Activated naive CD8-positive, alpha-beta T cell (primary cell): ENCODE data around the gene DPF3.

ENCODE experiments used
- H3K27ac Mint-ChIP-seq: one replicate; pipeline ENCODE4 v1.8.0; 2021; ENCODE audit warnings: mixed read lengths
- H3K27me3 Mint-ChIP-seq: one replicate; pipeline ENCODE4 v1.8.0; 2021; ENCODE audit warnings: mixed read lengths
- H3K36me3 Mint-ChIP-seq: one replicate; pipeline ENCODE4 v1.8.0; 2021; ENCODE audit warnings: mixed read lengths
- H3K4me1 Mint-ChIP-seq: one replicate; pipeline ENCODE4 v1.8.0; 2021; ENCODE audit warnings: low read depth, mixed read lengths
- H3K4me3 Mint-ChIP-seq: one replicate; pipeline ENCODE4 v1.8.0; 2021; ENCODE audit warnings: mild to moderate bottlenecking, mixed read lengths
- H3K9me3 Mint-ChIP-seq: one replicate; pipeline ENCODE4 v1.8.0; 2021; ENCODE audit warnings: low read depth, mixed read lengths

Gene DPF3

DNA sequence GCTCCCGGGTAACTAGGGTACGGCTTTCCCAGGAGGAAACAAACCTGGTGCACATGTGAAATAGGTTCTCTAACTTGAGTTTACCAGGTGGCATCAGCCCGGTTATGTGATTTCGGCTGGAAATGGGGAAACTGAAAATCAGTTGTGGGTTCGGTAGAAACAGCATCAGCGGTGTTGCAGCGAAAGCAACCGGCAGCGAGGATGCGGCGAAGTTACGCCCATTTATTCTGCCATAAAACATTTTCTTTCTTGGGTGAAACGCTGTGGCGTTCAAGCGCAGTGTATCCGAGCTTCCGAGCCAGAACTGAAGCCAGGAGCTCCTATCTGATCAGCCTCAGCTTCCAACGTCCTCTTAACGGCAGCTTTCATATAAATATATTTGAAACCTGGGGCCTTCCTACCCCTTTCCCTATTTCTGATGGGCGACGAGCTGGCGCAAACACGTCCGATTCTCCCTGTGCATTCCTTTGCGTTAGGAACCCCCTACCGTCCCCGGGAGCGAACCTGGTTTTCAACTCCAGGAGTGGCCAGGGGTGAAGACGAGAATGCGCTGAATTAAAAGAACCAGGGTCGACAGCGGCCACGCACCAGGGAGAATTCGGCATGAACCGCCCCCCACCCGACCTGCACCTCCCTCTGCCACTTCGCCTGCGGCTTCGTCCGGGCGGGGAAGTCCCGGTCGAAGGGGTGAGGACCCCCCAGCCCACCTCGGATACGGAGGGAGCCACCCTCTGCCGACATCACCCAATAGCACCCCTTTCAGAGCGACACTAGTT lies 1.6 kb downstream of the DPF3 start:
- Mint-ChIP-seq H3K36me3 (no peaks in the 10 kb centered on the region), H3K4me1 (peaks cover 32% of the 10 kb centered on the region), H3K27me3 (peaks cover 20% of the 10 kb centered on the region), H3K4me3 (peak overlapping the region; percentile 88), H3K27ac (peak overlapping the region; percentile 55), H3K9me3 (no peaks in the 10 kb centered on the region)

DNA sequence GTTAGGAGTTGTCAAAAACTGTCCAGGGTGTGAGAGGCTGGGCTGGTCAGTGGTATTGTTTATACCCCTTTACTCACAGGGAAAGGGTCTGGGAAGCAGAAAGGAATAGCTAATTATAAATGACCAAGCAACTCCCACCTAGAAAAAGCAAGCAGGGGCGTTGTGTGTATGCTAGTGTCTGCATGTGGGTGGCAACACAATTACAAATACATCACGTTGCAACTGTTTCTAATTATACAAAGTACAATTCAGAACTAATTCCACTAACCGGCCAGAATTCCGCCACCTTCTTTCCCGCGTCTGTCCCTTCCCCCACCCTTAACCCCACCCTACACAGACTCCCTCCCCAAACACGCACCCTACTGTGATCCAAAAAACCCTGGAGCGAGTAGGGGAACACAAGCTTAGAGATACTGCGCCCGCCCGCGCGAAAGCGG lies 2.2 kb downstream of the DPF3 start:
- no peak overlapping the region for H3K27ac Mint-ChIP-seq
- H3K4me3 Mint-ChIP-seq = peak overlapping the region; percentile 88
- H3K27me3 Mint-ChIP-seq = peaks cover 19% of the 10 kb centered on the region
- no peaks in the 10 kb centered on the region for H3K36me3 Mint-ChIP-seq
- no peaks in the 10 kb centered on the region for H3K9me3 Mint-ChIP-seq
- H3K4me1 Mint-ChIP-seq = peaks cover 32% of the 10 kb centered on the region

DNA sequence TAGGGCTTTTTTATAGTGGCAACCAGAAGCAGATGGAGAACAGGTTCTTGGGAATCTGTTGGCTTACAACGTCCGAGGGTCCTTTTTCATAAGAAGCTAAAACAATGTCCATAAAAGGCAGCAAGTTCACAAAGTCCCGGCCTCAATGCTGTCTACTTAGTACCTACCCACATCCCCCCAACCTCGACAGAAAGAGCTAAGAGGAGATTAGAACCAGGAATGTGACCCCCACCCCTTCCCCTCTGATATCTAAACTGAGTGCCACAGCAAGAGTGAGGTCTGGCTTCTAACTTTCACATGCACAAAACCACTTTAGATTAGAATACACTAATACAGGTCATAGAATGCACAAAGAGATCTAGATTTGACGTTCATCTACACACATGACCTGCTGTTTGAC lies 4.5 kb downstream of the DPF3 start:
- peaks cover 19% of the 10 kb centered on the region for H3K4me1 Mint-ChIP-seq
- H3K4me3 Mint-ChIP-seq = no peak overlapping the region
- H3K27me3 Mint-ChIP-seq = peaks cover 14% of the 10 kb centered on the region
- H3K27ac Mint-ChIP-seq = no peak overlapping the region
- peaks cover 2% of the 10 kb centered on the region for H3K36me3 Mint-ChIP-seq
- no peaks in the 10 kb centered on the region for H3K9me3 Mint-ChIP-seq

DNA sequence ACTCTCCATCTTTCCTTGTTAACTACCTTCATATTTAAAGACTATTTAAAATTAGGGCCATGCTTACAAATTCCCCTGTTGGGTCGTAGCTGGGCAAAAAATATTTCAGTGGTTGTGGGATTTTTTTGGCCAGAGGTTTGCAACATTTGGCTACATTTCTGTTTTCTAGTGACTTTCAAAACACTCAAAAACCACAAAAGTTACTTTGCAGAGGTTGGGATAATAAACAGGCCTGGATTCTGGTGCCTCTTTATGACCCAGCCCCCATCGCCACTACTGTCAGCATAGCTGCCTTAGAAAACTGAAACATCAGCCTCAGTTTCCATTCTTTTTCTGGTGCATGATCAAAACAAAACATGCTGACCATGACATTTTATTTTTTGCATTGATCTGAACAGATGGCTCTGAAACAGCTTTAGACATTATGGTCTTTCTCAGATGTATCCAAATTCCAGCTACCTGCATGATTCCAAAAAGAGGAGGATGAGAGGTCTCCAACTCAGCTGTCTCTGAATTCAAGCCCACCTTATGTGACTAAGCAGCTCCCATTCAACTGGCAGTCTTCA lies 5.2 kb downstream of the DPF3 start:
- Mint-ChIP-seq H3K27me3 (peaks cover 13% of the 10 kb centered on the region), H3K4me1 (peaks cover 15% of the 10 kb centered on the region), H3K27ac (no peak overlapping the region), H3K9me3 (no peaks in the 10 kb centered on the region), H3K36me3 (peaks cover 2% of the 10 kb centered on the region), H3K4me3 (no peak overlapping the region)

DNA sequence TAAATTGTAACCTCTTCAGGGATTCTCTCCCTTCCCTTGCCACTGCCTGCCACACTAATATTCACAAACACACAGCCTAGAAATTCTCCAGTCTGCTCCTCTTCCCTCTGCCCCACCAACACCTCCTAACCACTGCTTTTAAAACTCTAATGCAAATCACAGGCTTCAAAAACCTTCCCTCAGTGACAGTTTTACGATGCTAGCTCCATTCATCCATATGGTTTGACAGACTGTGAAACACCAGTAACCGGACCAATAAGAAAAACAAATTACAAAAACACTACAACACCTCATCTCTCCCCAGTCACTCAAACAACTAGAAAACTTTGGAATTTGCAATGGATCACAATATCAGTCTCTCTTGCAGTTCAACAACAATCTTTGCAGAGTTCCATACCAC lies 5.7 kb downstream of the DPF3 start:
- H3K27ac Mint-ChIP-seq = no peak overlapping the region
- H3K4me3 Mint-ChIP-seq = no peak overlapping the region
- H3K9me3 Mint-ChIP-seq = no peaks in the 10 kb centered on the region
- peaks cover 14% of the 10 kb centered on the region for H3K4me1 Mint-ChIP-seq
- peaks cover 13% of the 10 kb centered on the region for H3K27me3 Mint-ChIP-seq
- peaks cover 2% of the 10 kb centered on the region for H3K36me3 Mint-ChIP-seq

DNA sequence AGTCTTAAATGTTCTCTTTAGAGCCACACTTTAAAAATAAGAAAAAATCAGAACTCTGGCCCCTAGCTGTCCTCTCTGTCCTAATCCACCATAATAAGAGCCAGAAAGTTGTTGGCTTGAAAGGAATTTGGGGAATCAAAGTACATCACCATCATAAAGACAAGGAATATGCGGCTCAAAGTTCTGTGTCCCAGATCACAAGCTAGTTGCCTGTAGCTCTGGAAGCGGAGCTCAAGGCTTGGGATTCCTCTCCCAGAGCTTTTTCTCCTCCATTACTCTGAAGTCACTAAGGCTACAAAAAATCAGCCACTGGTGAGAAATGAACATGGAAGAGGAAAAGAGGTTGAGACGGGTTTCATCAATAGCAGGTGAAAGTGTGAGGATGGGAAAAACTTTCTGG lies 6.4 kb downstream of the DPF3 start:
- H3K27ac Mint-ChIP-seq = no peak overlapping the region
- H3K27me3 Mint-ChIP-seq = peaks cover 13% of the 10 kb centered on the region

DNA sequence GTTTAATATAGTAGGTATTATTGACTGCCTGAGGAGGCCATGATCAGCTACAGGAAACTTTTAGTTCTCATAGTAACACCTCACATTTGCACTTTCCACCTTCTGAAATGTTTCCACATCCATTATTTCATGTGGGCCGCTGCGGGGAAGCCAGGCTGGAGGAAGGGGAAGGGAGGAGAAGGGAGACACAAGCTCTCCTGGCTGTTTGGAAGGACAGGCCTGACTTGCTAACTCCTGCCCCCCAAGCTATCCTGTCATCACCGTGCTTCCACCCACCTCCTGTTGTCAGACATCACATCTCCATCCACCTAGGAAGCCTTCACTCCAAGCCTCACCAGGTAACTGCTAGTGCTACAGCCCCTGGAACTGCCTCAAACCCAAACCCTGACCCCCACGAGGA lies 9.5 kb downstream of the DPF3 start:
- H3K9me3 Mint-ChIP-seq = no peaks in the 10 kb centered on the region
- H3K27ac Mint-ChIP-seq = no peak overlapping the region
- peaks cover 4% of the 10 kb centered on the region for H3K27me3 Mint-ChIP-seq
- H3K4me3 Mint-ChIP-seq = no peak overlapping the region
- peaks cover 2% of the 10 kb centered on the region for H3K4me1 Mint-ChIP-seq
- H3K36me3 Mint-ChIP-seq = peaks cover 2% of the 10 kb centered on the region

More for the DNA sequence above, 6.4 kb downstream of the DPF3 start:
- Mint-ChIP-seq H3K9me3 (no peaks in the 10 kb centered on the region), H3K4me3 (no peak overlapping the region), H3K4me1 (peaks cover 12% of the 10 kb centered on the region), H3K36me3 (peaks cover 2% of the 10 kb centered on the region)

DNA sequence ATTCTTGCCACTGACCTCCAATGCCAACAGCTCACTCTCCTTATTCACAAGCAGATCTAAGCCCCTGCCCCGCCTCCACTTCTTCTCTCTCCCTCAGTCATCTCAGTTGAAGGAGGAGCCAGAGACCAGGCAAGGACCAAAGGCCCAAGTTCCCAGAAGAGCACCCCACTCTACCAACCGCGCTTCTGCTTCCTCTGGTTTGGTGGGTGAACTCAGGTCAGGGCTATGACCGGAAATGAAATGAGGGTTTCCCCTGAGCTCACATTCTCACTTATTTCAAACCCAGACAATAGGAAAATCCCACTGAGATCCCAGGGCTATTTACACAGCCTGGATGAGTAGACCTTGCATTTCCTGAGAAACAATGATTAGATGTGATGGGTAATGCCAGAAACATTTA lies 9.9 kb downstream of the DPF3 start:
- Mint-ChIP-seq H3K4me3 (no peak overlapping the region), H3K9me3 (no peaks in the 10 kb centered on the region), H3K27ac (no peak overlapping the region), H3K36me3 (peaks cover 2% of the 10 kb centered on the region), H3K4me1 (peaks cover 2% of the 10 kb centered on the region), H3K27me3 (peaks cover 4% of the 10 kb centered on the region)

DNA sequence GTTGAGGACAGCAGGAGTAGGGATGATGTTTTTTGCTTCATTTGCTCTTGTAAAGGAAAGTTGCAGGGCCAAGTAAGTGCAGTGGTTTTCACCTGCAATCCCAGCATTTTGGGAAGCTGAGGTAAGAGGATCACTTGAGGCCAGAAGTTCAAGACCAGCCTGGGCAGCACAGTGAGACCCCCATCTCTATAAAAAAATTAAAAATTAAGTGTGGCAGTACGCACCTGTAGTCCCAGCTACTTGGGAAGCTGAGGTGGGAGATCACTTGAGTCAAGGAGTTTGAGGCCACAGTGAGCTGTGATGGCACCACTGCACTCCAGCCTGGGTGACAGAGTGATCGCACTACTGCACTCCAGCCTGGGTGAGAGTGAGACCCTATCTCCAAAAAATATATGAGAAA lies 10.8 kb downstream of the DPF3 start:
- H3K27me3 Mint-ChIP-seq = peaks cover 3% of the 10 kb centered on the region
- H3K4me3 Mint-ChIP-seq = no peak overlapping the region
- no peak overlapping the region for H3K27ac Mint-ChIP-seq
- H3K4me1 Mint-ChIP-seq = peaks cover 2% of the 10 kb centered on the region
- no peaks in the 10 kb centered on the region for H3K9me3 Mint-ChIP-seq
- H3K36me3 Mint-ChIP-seq = peaks cover 2% of the 10 kb centered on the region

DNA sequence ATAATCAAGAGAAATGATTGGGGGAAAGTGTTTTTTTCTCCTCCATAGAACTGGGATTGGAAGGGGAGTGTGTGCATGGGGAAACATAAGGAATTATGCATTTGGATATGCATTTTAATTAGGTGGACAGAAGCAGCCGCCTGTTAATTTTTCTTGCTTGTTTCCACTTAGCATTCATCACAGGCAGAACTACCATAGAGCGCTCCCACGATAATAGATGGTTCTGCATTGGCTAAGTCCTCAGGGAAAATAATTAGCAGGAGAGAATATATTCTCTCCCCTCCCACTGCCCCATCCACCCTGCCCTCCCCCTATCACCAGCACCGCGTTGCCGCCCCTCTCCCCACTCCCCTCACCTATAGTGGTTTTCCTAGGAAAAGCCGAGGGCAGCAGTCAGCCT lies 11.4 kb downstream of the DPF3 start:
- Mint-ChIP-seq H3K36me3 (peaks cover 4% of the 10 kb centered on the region), H3K4me3 (no peak overlapping the region), H3K4me1 (peaks cover 2% of the 10 kb centered on the region), H3K27ac (no peak overlapping the region), H3K9me3 (no peaks in the 10 kb centered on the region), H3K27me3 (peaks cover 2% of the 10 kb centered on the region)

DNA sequence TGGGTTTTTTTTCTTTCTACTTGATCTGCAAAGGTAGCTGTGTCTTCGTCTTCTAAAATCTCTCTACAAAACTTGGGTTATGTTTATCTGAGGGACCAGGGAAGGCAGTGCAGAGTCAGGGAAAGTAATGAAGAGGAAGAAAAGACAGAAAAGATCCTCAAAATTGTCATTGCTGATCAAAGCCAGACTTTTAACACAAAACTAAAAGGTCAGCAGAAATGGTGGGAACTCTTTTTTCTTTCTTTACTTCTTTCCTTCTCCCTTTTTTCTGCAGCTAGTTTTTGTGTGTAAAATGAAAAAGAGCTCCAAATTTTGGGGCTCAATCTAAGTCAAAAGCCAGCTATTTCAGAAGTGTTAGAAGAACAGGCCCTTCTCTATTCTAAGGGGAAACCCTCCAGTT lies 11.9 kb downstream of the DPF3 start:
- Mint-ChIP-seq H3K9me3 (no peaks in the 10 kb centered on the region), H3K4me1 (peaks cover 2% of the 10 kb centered on the region), H3K4me3 (no peak overlapping the region), H3K27me3 (peaks cover 2% of the 10 kb centered on the region), H3K27ac (no peak overlapping the region), H3K36me3 (peaks cover 4% of the 10 kb centered on the region)

DNA sequence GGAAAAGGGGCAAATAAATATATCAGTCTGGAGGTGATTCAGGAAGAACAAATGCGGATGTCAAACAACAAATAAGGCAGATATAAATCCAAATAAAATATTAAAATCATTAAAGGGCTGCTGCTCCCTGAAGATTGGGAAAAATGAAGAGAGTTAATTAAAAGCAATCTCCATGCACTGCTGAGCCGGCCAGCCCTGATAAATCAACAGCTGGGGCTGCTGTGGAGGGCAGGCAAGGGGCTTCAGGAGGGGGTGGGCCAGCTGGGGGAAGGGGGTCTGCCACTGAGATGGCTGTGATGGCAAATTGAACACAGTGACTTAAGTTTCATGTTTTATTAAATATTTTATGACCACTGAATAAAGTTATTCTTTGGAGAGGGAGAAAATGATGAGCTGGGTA lies 12.4 kb downstream of the DPF3 start:
- H3K4me1 Mint-ChIP-seq = peaks cover 2% of the 10 kb centered on the region
- H3K27me3 Mint-ChIP-seq = peaks cover 2% of the 10 kb centered on the region
- no peak overlapping the region for H3K4me3 Mint-ChIP-seq

DNA sequence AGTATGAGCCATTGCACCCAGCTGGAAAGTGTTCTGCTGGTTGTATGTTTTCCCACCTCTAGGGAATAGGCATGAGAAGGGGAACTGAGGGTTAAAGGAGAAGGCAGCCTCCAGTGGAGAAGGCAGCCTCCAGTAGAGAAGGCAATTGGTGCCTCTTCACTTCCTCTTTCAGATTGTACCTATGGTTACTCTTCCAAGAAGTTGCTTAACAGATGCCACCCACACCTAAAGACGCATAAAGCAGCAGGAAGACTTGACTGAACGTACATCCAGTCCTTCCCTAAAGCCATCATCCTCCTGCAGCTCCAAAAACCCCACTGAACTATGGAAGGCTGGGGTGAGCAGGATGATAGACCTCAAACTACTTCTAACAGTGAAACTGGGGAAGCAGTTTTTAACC lies 13.1 kb downstream of the DPF3 start:
- Mint-ChIP-seq H3K4me3 (no peak overlapping the region), H3K27ac (no peak overlapping the region), H3K36me3 (peaks cover 4% of the 10 kb centered on the region), H3K9me3 (no peaks in the 10 kb centered on the region), H3K4me1 (peaks cover 2% of the 10 kb centered on the region), H3K27me3 (peaks cover 1% of the 10 kb centered on the region)

More for the DNA sequence above, 12.4 kb downstream of the DPF3 start:
- Mint-ChIP-seq H3K36me3 (peaks cover 4% of the 10 kb centered on the region), H3K9me3 (no peaks in the 10 kb centered on the region), H3K27ac (no peak overlapping the region)

DNA sequence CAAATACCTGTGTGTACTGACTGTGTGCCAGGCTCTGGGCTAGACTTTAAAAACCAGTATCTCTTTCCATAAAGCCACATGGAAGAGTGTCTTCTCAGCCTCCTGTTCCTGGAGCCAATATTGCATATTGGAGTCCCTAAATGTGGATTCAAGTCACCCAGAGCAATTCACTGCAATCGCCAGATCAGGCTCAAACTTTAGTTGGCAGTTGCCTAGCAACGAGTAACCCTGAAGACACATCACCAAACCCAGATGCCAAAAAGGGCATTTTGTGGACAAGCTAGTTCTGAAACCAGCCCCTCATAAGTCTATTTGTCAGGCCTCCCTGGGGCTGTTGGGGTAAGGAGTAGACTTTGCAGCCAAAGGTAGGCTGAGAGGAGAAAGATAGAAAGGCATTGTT lies 13.7 kb downstream of the DPF3 start:
- Mint-ChIP-seq H3K27ac (no peak overlapping the region), H3K9me3 (no peaks in the 10 kb centered on the region), H3K4me1 (peaks cover 2% of the 10 kb centered on the region), H3K4me3 (no peak overlapping the region), H3K27me3 (no peaks in the 10 kb centered on the region), H3K36me3 (peaks cover 2% of the 10 kb centered on the region)

DNA sequence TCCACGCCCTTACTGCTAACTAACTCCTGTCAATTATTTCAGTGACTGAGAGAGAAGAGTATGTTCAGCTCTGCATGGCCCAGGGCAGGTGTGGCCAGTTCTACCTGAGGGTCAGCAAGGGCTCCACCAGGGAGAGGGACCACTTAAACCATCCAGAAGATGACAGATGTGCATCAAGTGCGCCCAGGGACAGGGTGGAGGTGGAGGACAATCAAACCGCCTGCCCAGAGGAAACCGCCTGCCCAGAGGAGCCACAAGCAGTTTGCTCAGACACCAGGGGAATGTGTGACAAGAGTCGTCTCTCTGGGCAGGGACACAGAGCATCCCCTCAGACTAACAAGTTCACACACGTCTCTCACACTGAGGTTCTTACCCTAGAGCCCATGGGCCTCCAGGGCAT lies 14.5 kb downstream of the DPF3 start:
- H3K4me3 Mint-ChIP-seq = no peak overlapping the region
- no peak overlapping the region for H3K27ac Mint-ChIP-seq
- peaks cover 2% of the 10 kb centered on the region for H3K4me1 Mint-ChIP-seq
- peaks cover 2% of the 10 kb centered on the region for H3K36me3 Mint-ChIP-seq
- no peaks in the 10 kb centered on the region for H3K9me3 Mint-ChIP-seq
- no peaks in the 10 kb centered on the region for H3K27me3 Mint-ChIP-seq

DNA sequence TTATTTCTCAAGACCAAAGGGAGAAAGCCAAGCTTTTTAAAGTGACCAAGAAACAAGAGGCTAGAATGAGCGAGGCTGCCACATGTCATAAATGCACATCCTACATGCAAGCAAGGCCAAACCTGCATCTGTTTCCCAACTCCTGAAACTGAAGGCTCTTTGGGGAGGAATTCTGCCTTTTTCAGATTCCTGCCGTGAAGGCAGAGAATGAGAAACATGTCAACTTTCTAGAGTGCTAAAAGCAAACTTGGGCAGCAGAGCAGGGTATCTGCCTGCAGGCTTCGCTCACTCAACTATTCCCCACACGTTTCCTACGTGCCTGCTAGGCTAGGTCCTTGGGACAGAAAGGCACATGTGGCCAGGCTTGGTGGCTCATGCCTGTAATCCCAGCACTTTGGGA lies 15.2 kb downstream of the DPF3 start:
- H3K4me1 Mint-ChIP-seq = no peaks in the 10 kb centered on the region
- H3K27me3 Mint-ChIP-seq = no peaks in the 10 kb centered on the region
- H3K27ac Mint-ChIP-seq = no peak overlapping the region
- no peaks in the 10 kb centered on the region for H3K9me3 Mint-ChIP-seq
- H3K36me3 Mint-ChIP-seq = peaks cover 2% of the 10 kb centered on the region
- H3K4me3 Mint-ChIP-seq = no peak overlapping the region
